Keratinocyte (primary cell): ENCODE data around the gene GRWD1. TPM values are rescaled to one million over a fixed set of nuclear protein-coding genes. Genes with fewer than 3 reads are reported as not detected.

ENCODE experiments used
- DNase-seq: peaks from one replicate; pipeline ENCODE4 v3.0.0-alpha.2; 2011; ENCODE audit warnings: low read depth, missing footprints, low spot score
- FAIRE-seq: peaks from 2 replicates; lab custom pipeline; 2011; peaks lifted over from hg19 to GRCh38; lab: Jason Lieb, UNC
- H2AFZ ChIP-seq: 2 replicates; pipeline ENCODE4 v1.6.0; 2012; ENCODE audit warnings: low read length, control low read depth, inconsistent platforms; ENCODE audit not compliant: control insufficient read depth
- H3K27ac ChIP-seq: 2 replicates; pipeline ENCODE4 v1.5.1; 2011; ENCODE audit warnings: low read length; ENCODE audit not compliant: control insufficient read depth, insufficient read depth
- H3K27me3 ChIP-seq: 3 replicates; pipeline ENCODE4 v1.6.0; 2011; ENCODE audit warnings: low read length; ENCODE audit not compliant: control insufficient read depth, insufficient read depth; ENCODE audit errors: extremely low read depth
- H3K36me3 ChIP-seq, 2 experiments: 2 replicates in 1 of 2; 3 replicates in 1 of 2; pipeline ENCODE4 v1.5.1; 2011; ENCODE audit warnings: low read length in 2 of 2, mild to moderate bottlenecking in 1 of 2; ENCODE audit not compliant: control insufficient read depth in 2 of 2, insufficient read depth in 2 of 2; ENCODE audit errors: extremely low read depth in 1 of 2
- H3K4me1 ChIP-seq: 3 replicates; pipeline ENCODE4 v1.5.1; 2011; ENCODE audit warnings: low read length; ENCODE audit not compliant: control insufficient read depth, insufficient read depth; ENCODE audit errors: extremely low read depth
- H3K4me2 ChIP-seq: 3 replicates; pipeline ENCODE4 v1.6.0; 2011; ENCODE audit warnings: low read depth, low read length; ENCODE audit not compliant: control insufficient read depth, insufficient read depth; ENCODE audit errors: extremely low read depth
- H3K4me3 ChIP-seq, 3 experiments: fragments of 200-600 bp in 1 of 3; sonication (generic) in 1 of 3; 2 replicates in 2 of 3; 3 replicates in 1 of 3; pipeline ENCODE4 v1.5.1; 2011 to 2016; ENCODE audit warnings: low read length in 3 of 3, mild to moderate bottlenecking in 3 of 3, control low read depth in 2 of 3, inconsistent platforms in 1 of 3, low read depth in 1 of 3, mixed read lengths in 1 of 3, mixed run types in 1 of 3, moderate library complexity in 1 of 3; ENCODE audit not compliant: control insufficient read depth in 2 of 3, insufficient read depth in 2 of 3; ENCODE audit errors: extremely low read depth in 1 of 3
- H3K79me2 ChIP-seq: 2 replicates; pipeline ENCODE4 v1.6.0; 2012; ENCODE audit warnings: low read length; ENCODE audit not compliant: control insufficient read depth, insufficient read depth
- H3K9ac ChIP-seq: 3 replicates; pipeline ENCODE4 v1.6.0; 2011; ENCODE audit warnings: low read length; ENCODE audit not compliant: control insufficient read depth, insufficient read depth; ENCODE audit errors: extremely low read depth
- H3K9me1 ChIP-seq: 3 replicates; pipeline ENCODE4 v1.6.0; 2011; ENCODE audit warnings: low read length; ENCODE audit not compliant: control insufficient read depth, insufficient read depth; ENCODE audit errors: extremely low read depth
- H3K9me3 ChIP-seq: 2 replicates; pipeline ENCODE4 v1.5.1; 2012; ENCODE audit warnings: low read depth, low read length; ENCODE audit not compliant: control insufficient read depth
- H4K20me1 ChIP-seq: 3 replicates; pipeline ENCODE4 v1.6.0; 2011; ENCODE audit warnings: low read length; ENCODE audit not compliant: control insufficient read depth, insufficient read depth; ENCODE audit errors: extremely low read depth
- EZH2 ChIP-seq: IDR thresholded peaks from one replicate; pipeline ENCODE4 v1.6.1; 2012; ENCODE audit warnings: inconsistent platforms, mild to moderate bottlenecking, low read length, moderate library complexity
- dilution Hi-C: fragments of 300-500 bp; cut with MboI; formaldehyde crosslinking; loops from one replicate; pipeline ENCODE4 v1.7.0; 2020; ENCODE audit warnings: low sequenced_read_pairs; ENCODE audit not compliant: extremely low pct_ligation_motif_present
- polyA plus RNA-seq, 5 experiments: library from polyadenylated mRNA; depleted of rRNA in 3 of 5; stranded (reverse) in 3 of 5; stranded (forward) in 1 of 5; unstranded in 1 of 5; fragments of >200 nt; gene quantifications; 1 replicate in 1 of 5; 2 replicates in 3 of 5; 3 replicates in 1 of 5; pipeline versions ENCODE4 v1.2.1 to v1.2.3, GENCODE V29; 2011 to 2012; ENCODE audit warnings: missing spikeins in 2 of 5, low read depth in 1 of 5, low replicate concordance in 1 of 5
- TF ChIP-seq, protein P1 (sequence below), 3 experiments: IDR thresholded peaks in 1 of 3; conservative IDR thresholded peaks in 1 of 3; optimal IDR thresholded peaks in 1 of 3; 2 replicates in 2 of 3; 3 replicates in 1 of 3; pipeline versions ENCODE3 to v1.5.1; 2011; ENCODE audit warnings: low read length in 3 of 3, mild to moderate bottlenecking in 3 of 3, moderate library complexity in 2 of 3, control low read depth in 1 of 3, inconsistent platforms in 1 of 3; ENCODE audit not compliant: insufficient read depth in 2 of 3; ENCODE audit errors: extremely low read depth in 1 of 3

Gene GRWD1
- polyA plus RNA-seq, 1 donor (not counting 4 experiments of a cell fraction or from before 2014, with no cell fraction given): 26.1 TPM

DNA sequence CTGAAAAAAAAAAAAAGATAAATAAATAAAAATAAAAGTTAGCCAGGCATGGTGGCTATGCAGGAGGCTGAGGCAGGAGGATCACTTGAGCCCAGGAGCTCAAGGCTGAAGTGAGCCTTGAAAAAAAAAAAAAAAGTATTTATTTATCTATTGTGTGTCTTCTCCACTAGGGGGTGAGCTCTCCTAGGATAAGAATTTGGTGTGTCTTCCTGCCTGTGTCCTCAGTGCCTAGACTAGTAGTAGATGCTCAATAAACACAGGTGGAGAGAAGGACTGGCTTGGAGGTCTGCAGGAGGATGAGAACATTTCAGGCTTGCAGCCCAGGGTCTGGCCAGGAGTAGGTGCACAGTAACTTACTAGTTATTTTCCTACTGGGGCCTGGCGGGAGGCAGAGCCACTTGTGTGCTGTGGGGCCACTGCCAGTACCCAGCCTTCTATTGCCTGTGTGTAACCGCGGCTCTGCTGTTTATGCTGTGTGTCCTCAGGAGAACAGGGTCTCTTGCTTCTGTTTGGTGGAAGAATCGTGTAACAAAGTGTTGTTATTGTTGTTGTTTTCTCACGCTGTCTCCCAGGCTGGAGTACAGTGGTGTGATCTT lies 60.5 kb downstream of the GRWD1 start:
- H3K9ac ChIP-seq: no peak overlapping the region
- H3K9me1 ChIP-seq: no peaks in the 10 kb centered on the region
- dilution Hi-C loops: no loop called here
- H3K27me3 ChIP-seq: peaks cover 5% of the 10 kb centered on the region
- TF ChIP-seq EZH2: no peak
- TF ChIP-seq, protein P1, sequence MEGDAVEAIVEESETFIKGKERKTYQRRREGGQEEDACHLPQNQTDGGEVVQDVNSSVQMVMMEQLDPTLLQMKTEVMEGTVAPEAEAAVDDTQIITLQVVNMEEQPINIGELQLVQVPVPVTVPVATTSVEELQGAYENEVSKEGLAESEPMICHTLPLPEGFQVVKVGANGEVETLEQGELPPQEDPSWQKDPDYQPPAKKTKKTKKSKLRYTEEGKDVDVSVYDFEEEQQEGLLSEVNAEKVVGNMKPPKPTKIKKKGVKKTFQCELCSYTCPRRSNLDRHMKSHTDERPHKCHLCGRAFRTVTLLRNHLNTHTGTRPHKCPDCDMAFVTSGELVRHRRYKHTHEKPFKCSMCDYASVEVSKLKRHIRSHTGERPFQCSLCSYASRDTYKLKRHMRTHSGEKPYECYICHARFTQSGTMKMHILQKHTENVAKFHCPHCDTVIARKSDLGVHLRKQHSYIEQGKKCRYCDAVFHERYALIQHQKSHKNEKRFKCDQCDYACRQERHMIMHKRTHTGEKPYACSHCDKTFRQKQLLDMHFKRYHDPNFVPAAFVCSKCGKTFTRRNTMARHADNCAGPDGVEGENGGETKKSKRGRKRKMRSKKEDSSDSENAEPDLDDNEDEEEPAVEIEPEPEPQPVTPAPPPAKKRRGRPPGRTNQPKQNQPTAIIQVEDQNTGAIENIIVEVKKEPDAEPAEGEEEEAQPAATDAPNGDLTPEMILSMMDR (optimal IDR thresholded peaks at IDR 0.05 in 1 of 3, IDR thresholded peaks at IDR 0.05 in 1 of 3, conservative IDR thresholded peaks at IDR 0.05 in 1 of 3; ENCODE audit: extremely low read depth in 1 of 3, insufficient read depth in 2 of 3, low read length in 3 of 3): peak; percentile 39 to 54 (median 49)
- no peaks in the 10 kb centered on the region for H3K79me2 ChIP-seq
- H3K9me3 ChIP-seq: no peaks in the 10 kb centered on the region
- DNase-seq (no peak), FAIRE-seq (no peak)
- no peak overlapping the region for H3K27ac ChIP-seq
- no peak overlapping the region for H2AFZ ChIP-seq
- no peaks in the 10 kb centered on the region for H4K20me1 ChIP-seq
- no peaks in the 10 kb centered on the region for H3K36me3 ChIP-seq
- peaks cover 9% of the 10 kb centered on the region for H3K4me1 ChIP-seq
- H3K4me2 ChIP-seq: no peak overlapping the region
- no peak overlapping the region for H3K4me3 ChIP-seq

Other genes starting within 250 kb of the GRWD1 start
- gene CARD8, start 190.1 kb upstream of the GRWD1 start, polyA plus RNA-seq: 5.0 to 6.2 TPM (median 5.2 TPM) in 3 replicates
- 0.23 to 0.45 TPM (median 0.27 TPM) in 3 replicates for gene ZNF114, start 175.9 kb upstream of the GRWD1 start, polyA plus RNA-seq
- gene EMP3, start 120.4 kb upstream of the GRWD1 start, polyA plus RNA-seq: 177 to 217 TPM (median 195 TPM) in 3 replicates
- gene TMEM143, start 82.0 kb upstream of the GRWD1 start, polyA plus RNA-seq: 2.5 to 2.9 TPM (median 2.7 TPM) in 3 replicates
- gene SYNGR4, start 81.6 kb upstream of the GRWD1 start, polyA plus RNA-seq: not detected in 3 replicates
- 84.0 to 183 TPM (median 105 TPM) in 3 replicates for gene KDELR1, start 54.4 kb upstream of the GRWD1 start, polyA plus RNA-seq
- gene GRIN2D, start 52.3 kb upstream of the GRWD1 start, polyA plus RNA-seq: 0.01 to 0.14 TPM (median 0.04 TPM) in 3 replicates
- 0.34 to 0.46 TPM (median 0.39 TPM) in 3 replicates for gene KCNJ14, start 9.6 kb downstream of the GRWD1 start, polyA plus RNA-seq
- gene CYTH2, start 23.4 kb downstream of the GRWD1 start, polyA plus RNA-seq: 27.0 to 33.5 TPM (median 32.2 TPM) in 3 replicates
- 0.51 to 0.76 TPM (median 0.68 TPM) in 3 replicates for gene LMTK3, start 65.9 kb downstream of the GRWD1 start, polyA plus RNA-seq
- gene SULT2B1, start 106.2 kb downstream of the GRWD1 start, polyA plus RNA-seq: 6.0 to 10.2 TPM (median 8.9 TPM) in 3 replicates
- 0.08 TPM in 1 of 3 replicates, not detected in the others for gene SPACA4, start 160.8 kb downstream of the GRWD1 start, polyA plus RNA-seq
- 0.06 to 0.31 TPM (median 0.17 TPM) in 3 replicates for gene FAM83E, start 169.1 kb downstream of the GRWD1 start, polyA plus RNA-seq
- 1,010 to 1,534 TPM (median 1,015 TPM) in 3 replicates for gene RPL18, start 173.2 kb downstream of the GRWD1 start, polyA plus RNA-seq
- gene SPHK2, start 173.5 kb downstream of the GRWD1 start, polyA plus RNA-seq: 2.8 to 3.8 TPM (median 3.4 TPM) in 3 replicates
- gene DBP, start 191.4 kb downstream of the GRWD1 start, polyA plus RNA-seq: 0.79 to 2.0 TPM (median 1.0 TPM) in 3 replicates
- gene CA11, start 200.2 kb downstream of the GRWD1 start, polyA plus RNA-seq: 1.6 to 3.9 TPM (median 1.7 TPM) in 3 replicates
- gene NTN5, start 227.0 kb downstream of the GRWD1 start, polyA plus RNA-seq: 0.07 to 0.19 TPM (median 0.07 TPM) in 3 replicates
- gene FUT2, start 250.0 kb downstream of the GRWD1 start, polyA plus RNA-seq: 2.3 to 4.0 TPM (median 3.7 TPM) in 3 replicates